ENCODE measurements around the gene CFB.

The CFB gene

GRCh38 chr6:31948753-31949413 lies 3.0 kb downstream of the CFB start:
- no peak for DNase-seq (ENCODE audit: low read depth)

GRCh38 chr6:31949926-31950548 lies 4.1 kb downstream of the CFB start:
- no peak for DNase-seq (ENCODE audit: low read depth)

GRCh38 chr6:31952140-31952805 lies 6.4 kb downstream of the CFB start:
- DNase-seq (ENCODE audit: low read depth) = no peak

- DNase-seq (ENCODE audit: low read depth) = no peak
Observed at GRCh38 chr6:31952890-31953289, 7.0 kb downstream of the CFB start.

- no peak for DNase-seq (ENCODE audit: low read depth)
Observed at GRCh38 chr6:31954511-31954910, 8.6 kb downstream of the CFB start.

- DNase-seq (ENCODE audit: low read depth) = no peak
Observed at GRCh38 chr6:31956796-31957195, 10.9 kb downstream of the CFB start.

- DNase-seq (ENCODE audit: low read depth) = no peak
Observed at GRCh38 chr6:31958412-31958740, 12.5 kb downstream of the CFB start.

- DNase-seq (ENCODE audit: low read depth) = peak; percentile 95
Observed at GRCh38 chr6:31958741-31959739, 13.1 kb downstream of the CFB start, which contains the start of the genes NELFE and SKIC2. TSS of gene NELFE (minus strand) at chr6:31958971. CDS start at chr6:31958446, 525 bp downstream. TSS of gene SKIC2 (plus strand) at chr6:31959175. CDS start at chr6:31959193, 18 bp downstream.

- DNase-seq (ENCODE audit: low read depth) = no peak
Observed at GRCh38 chr6:31961616-31962015, 15.7 kb downstream of the CFB start.

GRCh38 chr6:31963921-31964320 lies 18.0 kb downstream of the CFB start:
- DNase-seq (ENCODE audit: low read depth) = no peak

- DNase-seq (ENCODE audit: low read depth) = no peak
Observed at GRCh38 chr6:31965700-31966099, 19.8 kb downstream of the CFB start.

GRCh38 chr6:31966506-31966905 lies 20.6 kb downstream of the CFB start:
- no peak for DNase-seq (ENCODE audit: low read depth)

- no peak for DNase-seq (ENCODE audit: low read depth)
Observed at GRCh38 chr6:31966997-31967925, 21.4 kb downstream of the CFB start.

GRCh38 chr6:31967926-31968320 lies 22.0 kb downstream of the CFB start:
- no peak for DNase-seq (ENCODE audit: low read depth)

GRCh38 chr6:31968326-31968725 lies 22.4 kb downstream of the CFB start:
- DNase-seq (ENCODE audit: low read depth) = no peak

- no peak for DNase-seq (ENCODE audit: low read depth)
Observed at GRCh38 chr6:31968791-31969711, 23.2 kb downstream of the CFB start.

GRCh38 chr6:31969712-31970603 lies 24.1 kb downstream of the CFB start:
- DNase-seq (ENCODE audit: low read depth) = no peak

- DNase-seq (ENCODE audit: low read depth) = no peak
Observed at GRCh38 chr6:31970604-31971271, 24.8 kb downstream of the CFB start.
